Mononuclear cell (primary cell): Measurements from ENCODE around the gene TAS2R9. TPM values are rescaled to one million over a fixed set of nuclear protein-coding genes. Genes with fewer than 3 reads are reported as not detected.

Experiments used
- H3K27me3 ChIP-seq: 2 replicates; pipeline ENCODE4 v1.6.0; 2011; ENCODE audit warnings: low read length, control low read depth; ENCODE audit not compliant: insufficient read depth
- H3K4me1 ChIP-seq: 2 replicates; pipeline ENCODE4 v1.5.1; 2011; ENCODE audit warnings: mild to moderate bottlenecking, low read length, control low read depth; ENCODE audit not compliant: insufficient read depth
- H3K4me3 ChIP-seq: 2 replicates; pipeline ENCODE4 v1.5.1; 2011; ENCODE audit warnings: mild to moderate bottlenecking, low read length, moderate library complexity
- H3K9me3 ChIP-seq: 2 replicates; pipeline ENCODE4 v1.5.1; 2011; ENCODE audit warnings: low read depth, mild to moderate bottlenecking, control low read depth, low read length
- total RNA-seq: library from RNA; depleted of rRNA; stranded (reverse); fragments of >200 nt; gene quantifications from one replicate; pipeline ENCODE4 v1.2.3, GENCODE V29; 2012

The TAS2R9 gene
- total RNA-seq, result not detected

- H3K27me3 ChIP-seq, result peaks cover 7% of the 10 kb centered on the region
- H3K9me3 ChIP-seq, result no peaks in the 10 kb centered on the region
- no peak within 1 kb of the TSS for H3K4me3 ChIP-seq
- no peaks in the 10 kb centered on the region for H3K4me1 ChIP-seq
Measured at GRCh38 chr12:10810068-10810467, at the start of gene TAS2R9. TAS2R9 (minus strand) TSS chr12:10810168; CDS start chr12:10810075, 93 bp downstream.

GRCh38 chr12:10855807-10856206, 45.8 kb upstream of the TAS2R9 start:
- Histone ChIP-seq H3K4me1 (no peaks in the 10 kb centered on the region), H3K4me3 (no peak overlapping the region), H3K9me3 (peaks cover 30% of the 10 kb centered on the region), H3K27me3 (no peaks in the 10 kb centered on the region)

- H3K27me3 ChIP-seq, result no peaks in the 10 kb centered on the region
- H3K4me1 ChIP-seq, result no peaks in the 10 kb centered on the region
- H3K9me3 ChIP-seq, result peaks cover 21% of the 10 kb centered on the region
- no peak overlapping the region for H3K4me3 ChIP-seq
Measured at GRCh38 chr12:10853776-10854175, 43.8 kb upstream of the TAS2R9 start.

GRCh38 chr12:10851243-10851858, 41.4 kb upstream of the TAS2R9 start:
- no peak overlapping the region for H3K4me3 ChIP-seq
- no peaks in the 10 kb centered on the region for H3K4me1 ChIP-seq
- H3K9me3 ChIP-seq, result no peaks in the 10 kb centered on the region

GRCh38 chr12:10849425-10849878, 39.5 kb upstream of the TAS2R9 start, which contains the start of gene PRR4:
PRR4 (minus strand) TSS chr12:10849475; CDS start chr12:10849437, 38 bp downstream.
- no peaks in the 10 kb centered on the region for H3K4me1 ChIP-seq
- H3K4me3 ChIP-seq, result no peak within 1 kb of the TSS
- no peaks in the 10 kb centered on the region for H3K27me3 ChIP-seq
- H3K9me3 ChIP-seq, result no peaks in the 10 kb centered on the region

More at GRCh38 chr12:10851243-10851858, 41.4 kb upstream of the TAS2R9 start:
- H3K27me3 ChIP-seq, result no peaks in the 10 kb centered on the region

- H3K9me3 ChIP-seq, result no peaks in the 10 kb centered on the region
- H3K27me3 ChIP-seq, result no peaks in the 10 kb centered on the region
- no peaks in the 10 kb centered on the region for H3K4me1 ChIP-seq
- no peak overlapping the region for H3K4me3 ChIP-seq
Measured at GRCh38 chr12:10847744-10848143, 37.8 kb upstream of the TAS2R9 start.

GRCh38 chr12:10842862-10843261, 32.9 kb upstream of the TAS2R9 start:
- no peaks in the 10 kb centered on the region for H3K4me1 ChIP-seq
- H3K9me3 ChIP-seq, result no peaks in the 10 kb centered on the region
- no peaks in the 10 kb centered on the region for H3K27me3 ChIP-seq
- no peak overlapping the region for H3K4me3 ChIP-seq

- Histone ChIP-seq H3K27me3 (no peaks in the 10 kb centered on the region), H3K4me1 (no peaks in the 10 kb centered on the region), H3K4me3 (no peak overlapping the region), H3K9me3 (no peaks in the 10 kb centered on the region)
Measured at GRCh38 chr12:10838461-10838860, 28.5 kb upstream of the TAS2R9 start.

- Histone ChIP-seq H3K4me1 (no peaks in the 10 kb centered on the region), H3K9me3 (no peaks in the 10 kb centered on the region), H3K27me3 (no peaks in the 10 kb centered on the region), H3K4me3 (no peak overlapping the region)
Measured at GRCh38 chr12:10829994-10830393, 20.0 kb upstream of the TAS2R9 start.

- no peak within 1 kb of the TSS for H3K4me3 ChIP-seq
- H3K9me3 ChIP-seq, result no peaks in the 10 kb centered on the region
- H3K4me1 ChIP-seq, result no peaks in the 10 kb centered on the region
- H3K27me3 ChIP-seq, result no peaks in the 10 kb centered on the region
Measured at GRCh38 chr12:10826258-10826657, 16.3 kb upstream of the TAS2R9 start, which contains the start of gene TAS2R10. TAS2R10 (minus strand) TSS chr12:10826358; CDS start chr12:10826269, 89 bp downstream.

- no peaks in the 10 kb centered on the region for H3K4me1 ChIP-seq
- H3K9me3 ChIP-seq, result no peaks in the 10 kb centered on the region
- no peaks in the 10 kb centered on the region for H3K27me3 ChIP-seq
- H3K4me3 ChIP-seq, result no peak overlapping the region
Measured at GRCh38 chr12:10824957-10825356, 15.0 kb upstream of the TAS2R9 start.

- Histone ChIP-seq H3K4me3 (no peak overlapping the region), H3K27me3 (peaks cover 6% of the 10 kb centered on the region), H3K4me1 (no peaks in the 10 kb centered on the region), H3K9me3 (no peaks in the 10 kb centered on the region)
Measured at GRCh38 chr12:10811883-10812536, 2.0 kb upstream of the TAS2R9 start.

- H3K27me3 ChIP-seq, result peaks cover 7% of the 10 kb centered on the region
- no peak within 1 kb of the TSS for H3K4me3 ChIP-seq
- no peaks in the 10 kb centered on the region for H3K4me1 ChIP-seq
- no peaks in the 10 kb centered on the region for H3K9me3 ChIP-seq
Measured at GRCh38 chr12:10807186-10807585, 2.8 kb downstream of the TAS2R9 start, which contains the start of gene TAS2R8. TAS2R8 (minus strand) TSS chr12:10807286; CDS start chr12:10806980, 306 bp downstream.

GRCh38 chr12:10802587-10802986, 7.4 kb downstream of the TAS2R9 start, which contains the start of gene TAS2R7:
TAS2R7 (minus strand) TSS chr12:10802627; CDS start chr12:10802570, 57 bp downstream.
- peaks cover 7% of the 10 kb centered on the region for H3K27me3 ChIP-seq
- H3K4me3 ChIP-seq, result no peak within 1 kb of the TSS
- H3K9me3 ChIP-seq, result no peaks in the 10 kb centered on the region
- no peaks in the 10 kb centered on the region for H3K4me1 ChIP-seq

GRCh38 chr12:10801741-10802140, 8.2 kb downstream of the TAS2R9 start:
- Histone ChIP-seq H3K9me3 (no peaks in the 10 kb centered on the region), H3K4me1 (no peaks in the 10 kb centered on the region), H3K4me3 (no peak overlapping the region), H3K27me3 (peaks cover 3% of the 10 kb centered on the region)
